Psoas muscle (tissue), 8 donors: ENCODE measurements around the gene HOXC6. TPM values are rescaled to one million over a fixed set of nuclear protein-coding genes. Genes with fewer than 3 reads are reported as not detected.

Experiments used
- ATAC-seq, 4 donors: fragments of 200-7000 bp; cut with Tn5 transposase; one replicate each; pipeline ENCODE4 v1.9.1; 2020; ENCODE audit warnings: moderate library complexity in 3 of 4, mild to moderate bottlenecking in 2 of 4
- DNase-seq, 2 donors: peaks; one replicate each; pipeline ENCODE4 v3.0.0-alpha.2; 2020
- H3K27ac ChIP-seq: fragments of 200-600 bp; one replicate; pipeline ENCODE4 v1.8.0; 2022
- H3K27me3 ChIP-seq, 3 donors: fragments of 200-600 bp in 1 of 3; one replicate each; pipeline versions ENCODE4 v1.6.1 to v1.8.0; 2013 to 2022; ENCODE audit warnings: low read length in 2 of 3, mild to moderate bottlenecking in 2 of 3, moderate library complexity in 1 of 3; ENCODE audit not compliant: insufficient read depth in 3 of 3
- H3K36me3 ChIP-seq, 2 donors: fragments of 200-600 bp in 1 of 2; one replicate each; pipeline versions ENCODE4 v1.6.1 to v1.8.0; 2013 to 2022; ENCODE audit warnings: low read depth in 1 of 2, mild to moderate bottlenecking in 1 of 2, moderate library complexity in 1 of 2; ENCODE audit not compliant: insufficient read depth in 1 of 2
- H3K4me1 ChIP-seq: fragments of 200-600 bp; one replicate; pipeline ENCODE4 v1.8.0; 2022
- H3K4me3 ChIP-seq: fragments of 200-600 bp; one replicate; pipeline ENCODE4 v1.8.0; 2022; ENCODE audit warnings: mild to moderate bottlenecking
- H3K9me3 ChIP-seq: fragments of 200-600 bp; one replicate; pipeline ENCODE4 v1.8.0; 2022
- CTCF ChIP-seq: fragments of 200-600 bp; IDR thresholded peaks from one replicate; pipeline ENCODE4 v1.8.0; 2022; ENCODE audit warnings: antibody characterized with exemption
- WGBS, 3 donors: extraction: QIAGEN DNeasy Blood & Tissue Kit; methylation state at CpG; one replicate each; pipeline versions ENCODE4 v1.1.6 to v1.1.7; 2013; 5-methylcytosine and 5-hydroxymethylcytosine counted together
- intact Hi-C, 2 donors: fragments of 100-400 bp; cut with DNase I; formaldehyde crosslinking; loops; one replicate each; pipeline versions ENCODE4 v1.11.0 to v1.14.2; 2022
- polyA plus RNA-seq, 3 donors: library from polyadenylated mRNA; stranded (reverse); fragments of 200-250 nt; gene quantifications; one replicate each; pipeline ENCODE4 v1.2.3, GENCODE V29; 2013
- total RNA-seq, 4 donors: library from RNA; stranded (reverse); fragmentation: NEBNext Ultra II Directional in 2 of 4; extraction: Animal tissue kit (Norgen Biotek cat#: 25700) in 2 of 4; gene quantifications; one replicate each; pipeline versions ENCODE4 v1.2.1 to v1.2.4, GENCODE V29; 2021 to 2023
- donor health status: healthy with polysubstance abuse.
- donor health status: DM: no; HTN: no; CAD: no; lungs with moderate emphysema.
- donor health status: Bipolar disorder and iron deficiency.
- donor health status: healthy.
- donor health status: DM: yes; HTN: yes; CAD: no.
- donor health status: DM: no; HTN: no; CAD: no.
- donor health status: DM: no; HTN: no; CAD: no.
- donor health status: DM: yes; HTN: yes; CAD: no.

HOXC6 gene
- total and polyA plus RNA-seq, 7 donors: 2.2 to 23.6 (median 7.6) TPM

- H3K27ac ChIP-seq: peak overlapping the region; percentile 95
- H3K4me1 ChIP-seq: peaks cover 19% of the 10 kb centered on the region
- 1% methylated on average over 35 of the region's 35 CpGs for WGBS, 3 donors
- H3K36me3 ChIP-seq: no peaks in the 10 kb centered on the region
- no peaks in the 10 kb centered on the region for H3K27me3 ChIP-seq
- peak; percentile 41 to 59 (median 50) for ATAC-seq
- DNase-seq: peak; percentile 75 to 85
- no peaks in the 10 kb centered on the region for H3K9me3 ChIP-seq
- H3K4me3 ChIP-seq: peak overlapping the region; percentile 78
- intact Hi-C loops: loop anchor here in 1 of 2 donors (5.0 kb wide), 1 partner anchor 278 kb away; no protein-coding TSS in a partner anchor
- no peak for TF ChIP-seq CTCF
These were observed 28.6 kb upstream of the HOXC6 start for GRCh38 chr12:53999559-54000115.

GRCh38 chr12:54000116-54001114 is 27.8 kb upstream of the HOXC6 start, which contains the start of gene HOXC9:
HOXC9 (plus strand) TSS chr12:54000161; CDS start chr12:54000189, 28 bp downstream.
- Histone ChIP-seq H3K27ac (peak within 1 kb of the TSS; percentile 95), H3K36me3 (no peaks in the 10 kb centered on the region), H3K9me3 (no peaks in the 10 kb centered on the region), H3K27me3 (no peaks in the 10 kb centered on the region), H3K4me3 (peak within 1 kb of the TSS; percentile 78), H3K4me1 (peaks cover 19% of the 10 kb centered on the region)
- TF ChIP-seq CTCF: no peak
- intact Hi-C loops: loop anchor here in 1 of 2 donors (5.0 kb wide), 1 partner anchor 277 kb away; no protein-coding TSS in a partner anchor
- 1% methylated on average over 56 to 87 of the region's 87 CpGs for WGBS, 3 donors
- ATAC-seq (peak; percentile 33 to 72 (median 50)), DNase-seq (peak; percentile 51 to 73)

GRCh38 chr12:54001283-54002187 is 26.7 kb upstream of the HOXC6 start:
- DNase-seq: peak in 1 of 2 donors; percentile 46
- Histone ChIP-seq H3K27ac (peak overlapping the region; percentile 95), H3K4me3 (peak overlapping the region; percentile 78), H3K36me3 (no peaks in the 10 kb centered on the region), H3K4me1 (peaks cover 19% of the 10 kb centered on the region), H3K27me3 (no peaks in the 10 kb centered on the region), H3K9me3 (no peaks in the 10 kb centered on the region)
- 20 to 43% (median 23%) methylated on average over 8 of the region's 8 CpGs for WGBS, 3 donors
- TF ChIP-seq CTCF: no peak
- no peak for ATAC-seq
- intact Hi-C loops: loop anchor here in 1 of 2 donors (5.0 kb wide), 1 partner anchor 276 kb away; no protein-coding TSS in a partner anchor

- 24 to 42% (median 35%) methylated on average over 19 of the region's 19 CpGs for WGBS, 3 donors
- intact Hi-C loops: loop anchor here in 1 of 2 donors (5.0 kb wide), 1 partner anchor 275 kb away; no protein-coding TSS in a partner anchor
- no peaks in the 10 kb centered on the region for H3K27me3 ChIP-seq
- ATAC-seq (no peak), DNase-seq (peak in 1 of 2 donors; percentile 71)
- H3K36me3 ChIP-seq: no peaks in the 10 kb centered on the region
- TF ChIP-seq CTCF: no peak
- H3K27ac ChIP-seq: peak overlapping the region; percentile 95
- H3K4me1 ChIP-seq: peaks cover 25% of the 10 kb centered on the region
- peak overlapping the region; percentile 78 for H3K4me3 ChIP-seq
- H3K9me3 ChIP-seq: no peaks in the 10 kb centered on the region
These were observed 25.8 kb upstream of the HOXC6 start for GRCh38 chr12:54002278-54002914.
